CD8-positive, alpha-beta memory T cell (primary cell): Measurements from ENCODE around the gene MORC2. TPM values are rescaled to one million over a fixed set of nuclear protein-coding genes. Genes with fewer than 3 reads are reported as not detected.

Source experiments
- CTCF ChIA-PET: fragments of 350-600 bp; sonication (Branson Sonifier 250); formaldehyde crosslinking; loops from one replicate; lab custom pipeline; 2021; ENCODE audit warnings: antibody characterized with exemption; lab: Charles Lee
- POLR2A ChIA-PET: fragments of 350-600 bp; sonication (Branson Sonifier 250); formaldehyde crosslinking; loops from one replicate; lab custom pipeline; 2021; ENCODE audit warnings: antibody characterized with exemption; lab: Charles Lee
- DNase-seq, 5 donors: peaks; one replicate each; pipeline versions ENCODE4 v3.0.0 to v3.0.0-alpha.2; 2020 to 2022; ENCODE audit warnings: mixed read lengths in 1 of 5
- H3K27ac ChIP-seq: one replicate; pipeline ENCODE4 v1.7.0; 2013; ENCODE audit warnings: low read depth, mild to moderate bottlenecking, low read length, moderate library complexity
- H3K27me3 ChIP-seq: 2 replicates; pipeline ENCODE4 v1.7.0; 2013; ENCODE audit warnings: low read length, mild to moderate bottlenecking; ENCODE audit not compliant: insufficient read depth, poor library complexity, severe bottlenecking
- H3K36me3 ChIP-seq: 2 replicates; pipeline ENCODE4 v1.7.0; 2013; ENCODE audit warnings: mild to moderate bottlenecking, low read length, moderate library complexity; ENCODE audit not compliant: insufficient read depth
- H3K4me1 ChIP-seq: 2 replicates; pipeline ENCODE4 v1.7.0; 2013; ENCODE audit warnings: mild to moderate bottlenecking, low read length, moderate library complexity; ENCODE audit not compliant: insufficient read depth
- H3K4me3 ChIP-seq: 2 replicates; pipeline ENCODE4 v1.7.0; 2013; ENCODE audit warnings: mild to moderate bottlenecking, low read length
- H3K9me3 ChIP-seq: 2 replicates; pipeline ENCODE4 v1.7.0; 2013; ENCODE audit warnings: mild to moderate bottlenecking, low read length
- H3K27ac Mint-ChIP-seq, 8 donors: one replicate each; pipeline ENCODE4 v1.8.0; 2020 to 2021; ENCODE audit warnings: mixed read lengths in 8 of 8, mild to moderate bottlenecking in 6 of 8, inconsistent platforms in 3 of 8, moderate library complexity in 3 of 8
- H3K27me3 Mint-ChIP-seq, 2 donors: one replicate each; pipeline ENCODE4 v1.8.0; 2020 to 2021; ENCODE audit warnings: mixed read lengths in 2 of 2, mild to moderate bottlenecking in 1 of 2, moderate library complexity in 1 of 2
- H3K36me3 Mint-ChIP-seq, 3 donors: one replicate each; pipeline ENCODE4 v1.8.0; 2020 to 2021; ENCODE audit warnings: mixed read lengths in 3 of 3, inconsistent platforms in 1 of 3, mild to moderate bottlenecking in 1 of 3
- H3K4me1 Mint-ChIP-seq, 3 donors: one replicate each; pipeline ENCODE4 v1.8.0; 2020 to 2021; ENCODE audit warnings: mixed read lengths in 3 of 3, inconsistent platforms in 1 of 3, mild to moderate bottlenecking in 1 of 3
- H3K4me3 Mint-ChIP-seq, 7 donors: one replicate each; pipeline ENCODE4 v1.8.0; 2020 to 2021; ENCODE audit warnings: mixed read lengths in 7 of 7, mild to moderate bottlenecking in 6 of 7, moderate library complexity in 4 of 7, inconsistent platforms in 2 of 7
- H3K9me3 Mint-ChIP-seq, 5 donors: one replicate each; pipeline ENCODE4 v1.8.0; 2020 to 2022; ENCODE audit warnings: mixed read lengths in 5 of 5, mild to moderate bottlenecking in 3 of 5, moderate library complexity in 2 of 5, inconsistent platforms in 1 of 5
- polyA plus RNA-seq: library from polyadenylated mRNA; unstranded; fragments of 300-500 nt; fragmentation: Illumina TruSeq; gene quantifications from one replicate; pipeline ENCODE4 v1.2.3, GENCODE V29; 2021
- total RNA-seq, 2 experiments: library from RNA; stranded (reverse); gene quantifications; one replicate each; pipeline ENCODE4 v1.2.3, GENCODE V29; 2021

The MORC2 gene
- total and polyA plus RNA-seq, 3 experiments from 2014 or later = 13.0 to 29.9 (median 28.7) TPM

- no peaks in the 10 kb centered on the region for H3K36me3 ChIP-seq
- Mint-ChIP-seq H3K27ac (no peak overlapping the region), H3K9me3 (peaks cover 4 to 54% (median 51%) of the 10 kb centered on the region in 5 donors), H3K4me1 (no peaks in the 10 kb centered on the region), H3K27me3 (peaks cover 19 to 29% of the 10 kb centered on the region in 2 donors), H3K36me3 (peaks cover 0 to 22% (median 2%) of the 10 kb centered on the region in 3 donors), H3K4me3 (no peak overlapping the region)
- no peaks in the 10 kb centered on the region for H3K27me3 ChIP-seq
- DNase-seq = no peak
- no peak overlapping the region for H3K27ac ChIP-seq
- H3K4me1 ChIP-seq = no peaks in the 10 kb centered on the region
- CTCF ChIA-PET = no interaction called here
- POLR2A ChIA-PET = interaction anchor here (1.1 kb wide), 1 partner anchor 11 kb away, joined by 5 read pairs; no protein-coding TSS in a partner anchor
- H3K9me3 ChIP-seq = peaks cover 5% of the 10 kb centered on the region
- no peak overlapping the region for H3K4me3 ChIP-seq
Observed at GRCh38 chr22:30990690-30991089, 22.1 kb upstream of the MORC2 start.

- H3K36me3 Mint-ChIP-seq = peaks cover 0 to 27% (median 2%) of the 10 kb centered on the region in 3 donors
- no peak for DNase-seq
- peaks cover 10 to 61% (median 55%) of the 10 kb centered on the region in 5 donors for H3K9me3 Mint-ChIP-seq
- no peaks in the 10 kb centered on the region for H3K4me1 Mint-ChIP-seq
- Histone ChIP-seq H3K36me3 (no peaks in the 10 kb centered on the region), H3K4me3 (no peak overlapping the region), H3K9me3 (peaks cover 7% of the 10 kb centered on the region), H3K4me1 (no peaks in the 10 kb centered on the region), H3K27me3 (no peaks in the 10 kb centered on the region), H3K27ac (no peak overlapping the region)
- no peak overlapping the region for H3K27ac Mint-ChIP-seq
- ChIA-PET CTCF (no interaction called here), POLR2A (no interaction called here)
- peaks cover 16 to 26% of the 10 kb centered on the region in 2 donors for H3K27me3 Mint-ChIP-seq
- H3K4me3 Mint-ChIP-seq = no peak overlapping the region
Observed at GRCh38 chr22:30989474-30989873, 20.9 kb upstream of the MORC2 start.

- peaks cover 8 to 9% of the 10 kb centered on the region in 2 donors for H3K27me3 Mint-ChIP-seq
- Histone ChIP-seq H3K27me3 (no peaks in the 10 kb centered on the region), H3K27ac (no peak overlapping the region), H3K36me3 (no peaks in the 10 kb centered on the region), H3K4me3 (no peak overlapping the region), H3K9me3 (peaks cover 14% of the 10 kb centered on the region), H3K4me1 (no peaks in the 10 kb centered on the region)
- DNase-seq = no peak
- ChIA-PET POLR2A (no interaction called here), CTCF (no interaction called here)
- H3K27ac Mint-ChIP-seq = no peak overlapping the region
- no peak overlapping the region for H3K4me3 Mint-ChIP-seq
- no peaks in the 10 kb centered on the region for H3K4me1 Mint-ChIP-seq
- H3K9me3 Mint-ChIP-seq = peaks cover 29 to 80% (median 74%) of the 10 kb centered on the region in 5 donors
- H3K36me3 Mint-ChIP-seq = peaks cover 0 to 33% (median 0%) of the 10 kb centered on the region in 3 donors
Observed at GRCh38 chr22:30985561-30986208, 17.1 kb upstream of the MORC2 start.

DNA sequence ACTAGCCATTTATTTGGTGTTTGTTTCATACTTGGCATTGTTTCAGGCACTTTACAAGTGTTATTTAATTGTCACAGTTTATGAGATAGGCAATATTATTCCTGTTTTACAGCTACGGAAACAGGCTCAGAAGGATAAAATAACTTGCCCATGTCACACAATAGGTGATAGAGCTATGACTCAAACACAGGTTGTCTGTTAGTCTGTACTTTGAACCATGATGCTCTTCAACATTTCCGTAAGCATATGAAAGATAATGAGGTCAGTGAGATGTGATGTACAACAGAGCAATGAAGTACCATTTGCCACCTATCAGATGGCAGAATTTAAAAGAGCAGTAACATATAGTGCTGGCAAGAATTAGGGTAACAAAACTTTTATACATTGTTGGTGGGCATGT is 15.7 kb upstream of the MORC2 start:
- peaks cover 36 to 79% (median 75%) of the 10 kb centered on the region in 5 donors for H3K9me3 Mint-ChIP-seq
- no peak overlapping the region for H3K4me3 Mint-ChIP-seq
- peaks cover 2 to 3% of the 10 kb centered on the region in 2 donors for H3K27me3 Mint-ChIP-seq
- DNase-seq = no peak
- H3K27me3 ChIP-seq = no peaks in the 10 kb centered on the region
- no peaks in the 10 kb centered on the region for H3K4me1 ChIP-seq
- CTCF ChIA-PET = no interaction called here
- peaks cover 0 to 22% (median 3%) of the 10 kb centered on the region in 3 donors for H3K36me3 Mint-ChIP-seq
- H3K27ac Mint-ChIP-seq = no peak overlapping the region
- H3K27ac ChIP-seq = no peak overlapping the region
- POLR2A ChIA-PET = interaction anchor here (2.0 kb wide), 1 partner anchor 15 kb away, joined by 5 read pairs; the partner anchor contains the start of gene TUG1
- H3K36me3 ChIP-seq = no peaks in the 10 kb centered on the region
- peaks cover 0 to 3% (median 1%) of the 10 kb centered on the region in 3 donors for H3K4me1 Mint-ChIP-seq
- peaks cover 27% of the 10 kb centered on the region for H3K9me3 ChIP-seq
- no peak overlapping the region for H3K4me3 ChIP-seq

DNA sequence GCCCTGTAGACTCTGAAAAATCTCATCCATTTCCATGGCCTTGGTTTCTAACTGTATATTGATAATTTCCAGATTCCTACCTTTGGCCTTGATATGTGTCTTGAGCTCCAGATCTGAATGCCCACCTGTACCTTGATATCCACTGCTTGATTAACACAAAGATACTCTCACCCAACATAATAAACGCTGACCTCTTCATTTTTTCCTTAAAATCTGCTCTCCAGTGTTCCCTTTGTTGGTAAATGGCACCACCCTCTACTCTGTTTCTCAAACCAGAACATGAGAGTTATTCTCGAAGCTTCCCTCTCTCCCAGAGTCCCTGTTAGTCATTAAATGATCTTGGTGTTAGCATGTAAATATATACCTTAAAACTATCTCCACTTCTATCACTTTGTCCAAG is 13.9 kb upstream of the MORC2 start:
- Mint-ChIP-seq H3K9me3 (peaks cover 43 to 82% (median 76%) of the 10 kb centered on the region in 5 donors), H3K4me3 (no peak overlapping the region), H3K36me3 (peaks cover 0 to 28% (median 3%) of the 10 kb centered on the region in 3 donors), H3K27ac (no peak overlapping the region), H3K27me3 (peaks cover 0 to 3% of the 10 kb centered on the region in 2 donors), H3K4me1 (peaks cover 0 to 4% (median 1%) of the 10 kb centered on the region in 3 donors)
- CTCF ChIA-PET = no interaction called here
- POLR2A ChIA-PET = no interaction called here
- Histone ChIP-seq H3K27me3 (no peaks in the 10 kb centered on the region), H3K9me3 (peaks cover 41% of the 10 kb centered on the region), H3K27ac (no peak overlapping the region), H3K4me1 (no peaks in the 10 kb centered on the region), H3K36me3 (no peaks in the 10 kb centered on the region), H3K4me3 (no peak overlapping the region)
- no peak for DNase-seq

- no peak for DNase-seq
- Mint-ChIP-seq H3K27ac (no peak overlapping the region), H3K4me1 (peaks cover 3 to 10% (median 6%) of the 10 kb centered on the region in 3 donors), H3K27me3 (no peaks in the 10 kb centered on the region), H3K4me3 (no peak overlapping the region), H3K9me3 (peaks cover 64 to 92% (median 86%) of the 10 kb centered on the region in 5 donors), H3K36me3 (peaks cover 6 to 52% (median 14%) of the 10 kb centered on the region in 3 donors)
- H3K36me3 ChIP-seq = peaks cover 5% of the 10 kb centered on the region
- no peaks in the 10 kb centered on the region for H3K27me3 ChIP-seq
- ChIA-PET POLR2A (interaction anchor here (0.8 kb wide), 1 partner anchor 11 kb away, joined by 5 read pairs; no protein-coding TSS in a partner anchor), CTCF (no interaction called here)
- H3K9me3 ChIP-seq = peaks cover 56% of the 10 kb centered on the region
- no peaks in the 10 kb centered on the region for H3K4me1 ChIP-seq
- H3K4me3 ChIP-seq = no peak overlapping the region
- no peak overlapping the region for H3K27ac ChIP-seq
Observed at GRCh38 chr22:30979932-30980331, 11.4 kb upstream of the MORC2 start.

DNA sequence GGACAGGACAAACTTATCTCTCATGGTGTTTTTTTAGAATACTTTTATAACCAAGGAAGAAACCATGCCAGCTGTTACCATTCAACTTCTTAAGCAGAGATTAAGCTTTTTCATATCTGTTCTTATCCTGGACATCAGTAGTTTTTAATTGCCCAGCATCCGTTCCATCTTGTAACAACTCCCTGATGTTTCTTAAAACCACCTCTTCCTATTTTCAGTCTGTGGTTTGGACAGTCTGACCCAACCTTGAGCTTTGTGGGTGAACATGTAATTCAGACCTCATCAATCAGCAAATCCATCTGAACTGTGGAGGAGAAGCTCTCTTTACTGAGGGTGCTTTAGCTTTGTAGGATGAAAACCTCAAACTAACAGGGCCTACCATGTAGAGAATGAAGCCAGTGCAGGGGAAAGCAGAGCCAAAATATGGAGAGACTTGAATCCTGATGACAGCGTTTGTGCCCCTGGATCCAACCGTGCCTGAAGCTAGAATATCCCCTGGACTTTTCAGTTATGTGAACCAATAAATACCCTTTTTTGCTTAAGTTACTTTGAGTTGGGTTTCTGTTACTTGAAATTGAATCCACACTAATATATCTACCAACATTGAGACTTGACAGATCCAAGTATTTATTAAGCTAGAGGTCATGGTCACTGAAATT is 9.9 kb upstream of the MORC2 start:
- Mint-ChIP-seq H3K4me1 (peaks cover 3 to 18% (median 17%) of the 10 kb centered on the region in 3 donors), H3K27ac (no peak overlapping the region), H3K36me3 (peaks cover 10 to 53% (median 29%) of the 10 kb centered on the region in 3 donors), H3K4me3 (no peak overlapping the region), H3K27me3 (no peaks in the 10 kb centered on the region), H3K9me3 (peaks cover 58 to 92% (median 84%) of the 10 kb centered on the region in 5 donors)
- Histone ChIP-seq H3K4me3 (no peak overlapping the region), H3K27me3 (no peaks in the 10 kb centered on the region), H3K9me3 (peaks cover 70% of the 10 kb centered on the region), H3K27ac (no peak overlapping the region), H3K4me1 (no peaks in the 10 kb centered on the region), H3K36me3 (peaks cover 10% of the 10 kb centered on the region)
- no peak for DNase-seq
- ChIA-PET CTCF (no interaction called here), POLR2A (interaction anchor here (0.8 to 1.4 kb wide), 2 partner anchors 9 to 53 kb away, joined by 4 to 5 read pairs; partner anchors contain the start of genes MORC2 and TUG1)
